HUES64 (cell line): ENCODE data around the gene HOXB3.

ENCODE experiments used
- H3K27ac ChIP-seq: 2 replicates; pipeline ENCODE4 v1.7.0; 2013; ENCODE audit warnings: low read depth, low read length, inconsistent platforms
- H3K27me3 ChIP-seq: 2 replicates; pipeline ENCODE4 v1.6.1; 2013; ENCODE audit warnings: mild to moderate bottlenecking, low read length; ENCODE audit not compliant: insufficient read depth
- H3K36me3 ChIP-seq: 2 replicates; pipeline ENCODE4 v1.6.1; 2013; ENCODE audit warnings: mild to moderate bottlenecking, low read length; ENCODE audit not compliant: insufficient read depth
- H3K4me1 ChIP-seq: 2 replicates; pipeline ENCODE4 v1.6.1; 2013; ENCODE audit warnings: mild to moderate bottlenecking, low read length, moderate library complexity; ENCODE audit not compliant: insufficient read depth
- H3K4me3 ChIP-seq: 2 replicates; pipeline ENCODE4 v1.5.1; 2013; ENCODE audit warnings: mild to moderate bottlenecking, low read length, moderate library complexity
- H3K9ac ChIP-seq: 2 replicates; pipeline ENCODE4 v1.6.1; 2013; ENCODE audit warnings: mild to moderate bottlenecking, low read depth, low read length
- H3K9me3 ChIP-seq: 2 replicates; pipeline ENCODE4 v1.6.1; 2013; ENCODE audit warnings: low read depth, low read length; ENCODE audit not compliant: insufficient read depth
- WGBS: fragments of 150-250, 120-280 bp; methylation state at CpG from one replicate; pipeline ENCODE4 v1.1.7; 2013; ENCODE audit warnings: missing lambda C conversion rate; 5-methylcytosine and 5-hydroxymethylcytosine counted together

Gene HOXB3

DNA sequence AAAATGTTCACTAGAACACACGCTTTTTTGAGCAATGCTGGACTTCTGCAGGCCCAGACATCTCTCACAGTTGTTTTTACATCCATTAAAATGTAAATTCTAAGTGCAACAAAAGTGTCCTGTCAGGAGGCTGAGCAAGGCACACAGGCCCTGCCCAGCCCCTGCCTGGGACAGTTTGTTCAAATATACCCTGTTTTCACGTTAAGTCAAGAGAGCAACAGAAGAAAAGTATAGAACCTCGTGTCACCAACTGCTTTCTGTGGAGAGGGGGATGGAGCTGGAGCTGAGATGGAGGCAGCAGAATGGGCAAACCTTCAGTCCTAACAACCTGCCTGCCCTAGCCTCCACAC lies 40.8 kb downstream of the HOXB3 start:
- Histone ChIP-seq H3K27me3 (peaks cover 100% of the 10 kb centered on the region), H3K36me3 (no peaks in the 10 kb centered on the region), H3K27ac (no peak overlapping the region), H3K4me3 (no peak overlapping the region), H3K9ac (no peak overlapping the region), H3K9me3 (no peaks in the 10 kb centered on the region), H3K4me1 (peaks cover 54% of the 10 kb centered on the region)
- 11% methylated on average over 3 of the region's 3 CpGs for WGBS

DNA sequence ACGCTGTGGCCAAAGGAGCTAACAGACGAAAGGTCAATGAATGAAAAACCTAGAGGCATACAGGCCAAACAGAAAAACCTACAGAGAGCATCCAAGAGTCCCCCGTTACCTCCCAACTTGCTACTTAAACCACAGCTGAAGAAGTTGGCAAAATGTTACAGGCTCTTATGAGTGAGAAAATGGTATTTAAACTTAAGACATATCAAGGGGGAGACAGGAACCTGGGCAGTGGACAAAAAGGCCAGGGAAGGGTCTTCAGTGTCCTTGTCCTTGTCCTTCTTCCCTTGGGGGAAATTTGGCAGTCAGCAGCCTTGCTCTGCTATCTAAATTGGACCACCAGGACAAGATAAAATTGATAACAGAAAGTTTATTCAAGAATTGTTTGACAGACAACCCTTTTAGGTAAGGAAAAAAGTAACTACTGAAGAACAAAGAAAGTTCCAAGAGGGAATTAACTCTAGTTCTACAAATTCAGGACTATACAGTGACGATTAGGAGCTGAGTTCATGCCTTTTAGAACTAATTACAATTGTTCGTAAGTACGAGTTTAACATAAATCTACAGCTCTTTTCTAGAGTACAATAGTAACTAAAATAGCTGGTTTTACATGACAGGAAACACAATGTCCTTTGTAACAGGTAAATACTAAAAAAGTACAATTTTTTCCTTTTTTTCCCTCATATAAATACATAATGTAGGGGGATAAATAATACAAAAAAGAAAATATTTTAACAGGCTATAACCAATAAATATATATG lies 41.3 kb downstream of the HOXB3 start:
- Histone ChIP-seq H3K27ac (no peak overlapping the region; the same call in 1 of the 2 replicates), H3K36me3 (no peaks in the 10 kb centered on the region), H3K4me3 (peak overlapping the region; percentile 24), H3K9ac (no peak overlapping the region), H3K4me1 (peaks cover 58% of the 10 kb centered on the region), H3K9me3 (no peaks in the 10 kb centered on the region), H3K27me3 (peaks cover 100% of the 10 kb centered on the region)
- 19% methylated on average over 4 of the region's 6 CpGs for WGBS

DNA sequence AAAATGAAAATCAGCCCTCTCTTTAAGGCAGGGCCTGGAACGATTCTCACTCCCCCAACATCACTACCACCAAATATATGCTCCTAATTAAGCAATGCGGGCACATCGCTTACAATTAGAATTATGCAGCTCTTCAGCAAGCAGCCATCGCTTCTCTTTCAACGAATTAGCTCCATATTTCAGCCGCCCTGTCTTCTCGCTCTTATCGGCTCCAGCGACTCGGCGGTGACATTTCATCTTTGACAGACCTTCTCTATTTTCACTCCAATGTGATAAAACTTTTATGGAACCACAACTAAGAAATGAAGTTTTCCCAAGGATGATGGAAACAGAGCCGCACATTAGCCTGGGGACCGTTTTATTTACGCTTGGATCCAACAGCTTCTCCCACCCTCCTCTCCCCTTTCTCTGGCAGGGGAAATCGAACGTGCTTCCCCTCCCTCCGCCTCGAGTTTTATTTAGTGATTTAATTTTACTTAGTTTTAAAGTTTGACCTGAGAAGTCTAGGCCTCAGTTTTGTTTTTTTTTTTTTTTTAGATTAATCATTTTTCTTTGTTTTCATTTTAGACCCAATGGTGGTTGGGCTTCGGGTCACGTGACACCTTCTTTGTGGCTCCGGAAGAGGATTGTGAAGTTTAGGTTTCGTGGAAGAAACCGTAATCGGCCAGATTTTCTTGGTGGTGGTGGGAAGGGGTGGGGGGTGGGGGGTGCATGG lies 42.1 kb downstream of the HOXB3 start:
- Histone ChIP-seq H3K36me3 (no peaks in the 10 kb centered on the region), H3K27me3 (peaks cover 100% of the 10 kb centered on the region), H3K9me3 (no peaks in the 10 kb centered on the region), H3K9ac (no peak overlapping the region), H3K4me3 (peak overlapping the region; percentile 8; the same call in 1 of the 2 replicates), H3K27ac (no peak overlapping the region), H3K4me1 (peaks cover 58% of the 10 kb centered on the region)
- WGBS = 49% methylated on average over 20 of the region's 24 CpGs

DNA sequence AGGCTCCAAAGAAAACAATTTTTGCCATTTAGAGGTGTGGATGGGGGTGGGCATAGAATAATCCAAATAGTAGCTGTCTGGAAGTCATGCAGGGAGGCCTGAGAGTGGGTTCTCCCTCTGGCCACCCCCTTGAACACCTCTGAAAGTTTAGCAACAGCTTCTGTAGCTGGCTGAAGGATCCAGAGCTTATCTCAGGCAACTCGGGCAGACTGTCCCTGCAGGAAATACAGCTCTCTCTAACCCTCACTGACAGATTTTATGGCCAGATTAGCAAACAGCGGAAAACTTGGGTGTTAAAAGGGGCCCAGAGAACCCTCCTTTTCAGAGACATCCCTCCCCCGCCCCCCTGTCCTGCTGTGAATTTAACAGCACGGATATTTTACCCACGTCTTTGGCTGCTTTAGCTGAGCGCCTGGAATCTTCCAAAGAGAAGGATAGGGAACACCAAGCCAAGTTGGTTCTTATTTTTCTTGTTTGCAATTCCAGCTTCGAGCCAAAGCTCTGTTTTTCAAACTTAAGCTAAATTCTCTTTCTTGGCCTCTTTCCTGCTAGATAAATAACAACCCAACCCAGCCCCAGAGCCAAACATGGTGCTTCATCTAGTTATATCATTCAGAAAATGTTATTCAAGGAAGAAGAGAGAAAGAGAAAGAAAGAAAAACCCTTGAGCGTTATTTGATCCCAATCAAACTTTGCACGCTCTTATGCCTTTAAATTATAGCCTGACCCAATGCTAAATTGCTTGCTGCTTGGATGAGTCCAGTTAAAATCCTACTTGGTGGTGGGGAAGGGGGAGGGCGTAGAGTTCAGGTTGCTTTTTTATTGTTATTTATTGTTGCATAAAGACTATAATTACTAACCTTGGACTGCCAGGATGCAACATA lies 42.9 kb downstream of the HOXB3 start:
- 25% methylated on average over 9 of the region's 10 CpGs for WGBS
- Histone ChIP-seq H3K27me3 (peaks cover 100% of the 10 kb centered on the region), H3K27ac (peak overlapping the region; percentile 50; the same call in 1 of the 2 replicates), H3K4me3 (peak overlapping the region; percentile 29), H3K36me3 (no peaks in the 10 kb centered on the region), H3K9me3 (no peaks in the 10 kb centered on the region), H3K9ac (no peak overlapping the region), H3K4me1 (peaks cover 62% of the 10 kb centered on the region)

GRCh38 chr17:48546137-48546923 lies 43.7 kb downstream of the HOXB3 start:
- Histone ChIP-seq H3K4me3 (peak overlapping the region; percentile 29), H3K4me1 (peaks cover 62% of the 10 kb centered on the region), H3K9ac (no peak overlapping the region), H3K27ac (peak overlapping the region; percentile 50; the same call in 1 of the 2 replicates), H3K27me3 (peaks cover 100% of the 10 kb centered on the region), H3K36me3 (no peaks in the 10 kb centered on the region), H3K9me3 (no peaks in the 10 kb centered on the region)
- WGBS = 13% methylated on average over 9 of the region's 10 CpGs

GRCh38 chr17:48545539-48545938 lies 44.5 kb downstream of the HOXB3 start:
- H3K27me3 ChIP-seq = peaks cover 100% of the 10 kb centered on the region
- WGBS = 86% methylated on average over 1 of the region's 1 CpG
- no peaks in the 10 kb centered on the region for H3K9me3 ChIP-seq
- peaks cover 65% of the 10 kb centered on the region for H3K4me1 ChIP-seq
- H3K4me3 ChIP-seq = no peak overlapping the region
- H3K36me3 ChIP-seq = no peaks in the 10 kb centered on the region
- H3K9ac ChIP-seq = no peak overlapping the region
- no peak overlapping the region; the same call in 1 of the 2 replicates for H3K27ac ChIP-seq

DNA sequence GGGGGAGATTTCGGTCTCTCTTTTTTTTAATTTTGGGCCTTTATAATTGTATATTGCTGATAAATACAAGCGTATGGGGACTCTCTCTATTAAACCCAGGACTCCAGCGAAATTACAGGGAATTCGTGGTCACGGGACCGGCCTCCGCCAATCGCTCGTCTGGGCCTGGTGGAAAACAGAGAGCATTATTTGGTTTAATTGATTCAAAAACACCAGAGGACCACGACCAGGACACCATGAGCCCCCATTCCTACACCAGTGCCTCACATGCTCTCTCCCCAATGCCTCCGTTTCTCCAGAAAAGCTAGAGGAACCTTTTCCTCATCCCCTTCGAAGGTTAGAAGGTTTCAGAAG lies 45.0 kb downstream of the HOXB3 start, which contains the start of gene HOXB2:
Gene HOXB2, minus strand, starts transcription at position 88 of the 354 bp plus-strand sequence. CDS start 198 bp downstream, outside the sequence.
- peak within 1 kb of the TSS; percentile 53 for H3K4me3 ChIP-seq
- H3K9me3 ChIP-seq = no peaks in the 10 kb centered on the region
- H3K36me3 ChIP-seq = no peaks in the 10 kb centered on the region
- 14% methylated on average over 11 of the region's 12 CpGs for WGBS
- H3K27me3 ChIP-seq = peaks cover 100% of the 10 kb centered on the region
- peaks cover 63% of the 10 kb centered on the region for H3K4me1 ChIP-seq
- peak within 1 kb of the TSS; percentile 43; the same call in 1 of the 2 replicates for H3K9ac ChIP-seq
- no peak within 1 kb of the TSS; the same call in 1 of the 2 replicates for H3K27ac ChIP-seq

DNA sequence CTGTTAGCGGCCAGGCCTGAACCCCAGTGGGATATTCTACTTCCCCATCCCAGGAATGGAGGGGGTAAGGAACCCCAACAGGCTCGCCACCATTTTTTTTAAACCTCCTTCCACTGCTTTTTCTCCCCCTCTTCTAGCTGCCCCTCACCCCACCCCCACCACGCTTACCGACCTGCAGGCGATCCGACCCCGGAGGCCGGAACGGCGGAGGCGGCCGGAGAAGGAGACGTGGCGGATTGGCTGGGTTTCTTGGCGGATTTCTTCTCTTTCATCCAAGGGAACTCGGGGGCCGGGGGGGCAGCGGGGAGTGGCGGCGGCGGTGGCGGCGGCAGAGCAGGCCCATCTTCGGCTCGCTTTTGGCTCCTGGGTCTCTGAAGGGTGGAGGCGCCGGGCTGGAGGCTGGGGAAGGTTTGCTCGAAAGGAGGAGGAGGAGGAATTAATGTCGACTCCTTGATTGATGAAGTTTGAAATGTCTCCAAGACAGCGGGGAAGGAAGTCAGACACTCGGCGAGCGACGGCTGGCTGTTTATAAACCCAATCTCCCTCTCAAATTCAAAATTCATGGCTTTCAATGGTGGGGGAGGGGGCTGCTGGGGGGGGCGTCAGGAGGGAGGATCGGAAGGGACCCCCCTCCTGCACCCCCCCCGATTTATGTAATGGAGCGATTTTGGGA lies 45.6 kb downstream of the HOXB3 start:
- peaks cover 58% of the 10 kb centered on the region for H3K4me1 ChIP-seq
- peak overlapping the region; percentile 53 for H3K4me3 ChIP-seq
- H3K9ac ChIP-seq = peak overlapping the region; percentile 43; the same call in 1 of the 2 replicates
- H3K9me3 ChIP-seq = no peaks in the 10 kb centered on the region
- H3K27ac ChIP-seq = no peak overlapping the region; the same call in 1 of the 2 replicates
- H3K36me3 ChIP-seq = no peaks in the 10 kb centered on the region
- peaks cover 100% of the 10 kb centered on the region for H3K27me3 ChIP-seq
- WGBS = under 1% methylated on average over 29 of the region's 38 CpGs

DNA sequence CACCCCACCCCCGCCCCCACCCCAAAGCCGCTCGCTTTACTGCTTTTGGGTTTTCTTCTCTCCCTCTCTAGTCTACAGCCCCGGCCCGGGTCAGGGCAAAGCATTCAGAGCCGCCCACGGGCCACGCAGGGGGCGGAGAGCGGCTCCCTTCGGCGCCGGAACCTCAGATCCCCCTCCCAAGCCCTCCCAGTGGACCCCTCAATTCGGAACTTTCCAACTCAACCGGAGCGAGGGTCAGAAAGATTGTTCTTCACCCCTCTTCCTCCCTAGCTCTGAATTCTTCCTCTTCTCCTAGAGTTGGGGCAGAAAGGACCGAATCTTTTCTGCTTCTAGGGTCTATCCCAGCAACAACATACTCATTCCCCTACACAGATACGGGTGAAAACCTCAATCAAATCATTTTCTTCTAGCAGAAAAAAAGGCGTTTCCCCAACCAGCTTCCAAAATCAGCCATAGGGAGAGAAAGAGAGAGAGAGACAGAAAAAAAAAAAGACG lies 46.1 kb downstream of the HOXB3 start:
- under 1% methylated on average over 18 of the region's 20 CpGs for WGBS
- H3K4me1 ChIP-seq = peaks cover 52% of the 10 kb centered on the region
- H3K27me3 ChIP-seq = peaks cover 100% of the 10 kb centered on the region
- H3K4me3 ChIP-seq = peak overlapping the region; percentile 53
- H3K9me3 ChIP-seq = no peaks in the 10 kb centered on the region
- H3K9ac ChIP-seq = peak overlapping the region; percentile 43; the same call in 1 of the 2 replicates
- H3K36me3 ChIP-seq = no peaks in the 10 kb centered on the region
- H3K27ac ChIP-seq = no peak overlapping the region; the same call in 1 of the 2 replicates
